GM12874 (cell line): ENCODE results near the gene EMILIN1.

ENCODE experiments used
- TF ChIP-seq, protein P1 (sequence below): IDR thresholded peaks from 2 replicates; pipeline ENCODE4 v1.5.1; 2011; ENCODE audit warnings: low read depth, mild to moderate bottlenecking, control low read depth, low read length, moderate library complexity; ENCODE audit not compliant: insufficient read depth

EMILIN1 gene

DNA sequence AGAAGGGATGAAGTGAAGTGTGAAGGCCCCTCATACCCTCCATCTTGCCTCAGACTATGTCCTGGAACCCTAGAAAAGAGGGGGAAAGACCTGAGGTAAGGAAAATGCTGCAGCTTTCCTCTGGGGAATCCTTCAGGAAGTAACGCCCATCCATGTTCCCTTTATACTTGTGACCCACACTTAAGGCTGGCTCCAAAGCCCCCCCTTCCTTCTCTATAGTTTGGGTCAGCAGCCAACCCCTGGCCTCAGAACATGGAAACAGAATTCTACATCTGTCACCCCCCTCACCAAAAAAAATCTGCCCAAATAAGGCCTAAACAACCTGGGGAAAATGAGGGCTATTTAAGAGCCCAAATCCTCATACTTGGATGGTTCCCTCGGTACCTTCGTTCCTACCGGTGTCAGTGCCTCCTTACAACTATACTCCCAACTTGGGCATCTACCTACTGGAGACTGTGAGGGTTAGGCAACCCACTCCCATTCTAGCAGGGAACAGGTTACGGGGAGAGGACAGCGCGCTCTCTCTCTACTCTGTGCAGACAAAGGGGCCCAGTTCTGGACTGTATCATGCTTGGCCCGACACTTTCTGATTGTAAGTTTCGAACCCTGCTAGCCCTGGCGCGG is 7.7 kb upstream of the EMILIN1 start:
- TF ChIP-seq, protein P1, sequence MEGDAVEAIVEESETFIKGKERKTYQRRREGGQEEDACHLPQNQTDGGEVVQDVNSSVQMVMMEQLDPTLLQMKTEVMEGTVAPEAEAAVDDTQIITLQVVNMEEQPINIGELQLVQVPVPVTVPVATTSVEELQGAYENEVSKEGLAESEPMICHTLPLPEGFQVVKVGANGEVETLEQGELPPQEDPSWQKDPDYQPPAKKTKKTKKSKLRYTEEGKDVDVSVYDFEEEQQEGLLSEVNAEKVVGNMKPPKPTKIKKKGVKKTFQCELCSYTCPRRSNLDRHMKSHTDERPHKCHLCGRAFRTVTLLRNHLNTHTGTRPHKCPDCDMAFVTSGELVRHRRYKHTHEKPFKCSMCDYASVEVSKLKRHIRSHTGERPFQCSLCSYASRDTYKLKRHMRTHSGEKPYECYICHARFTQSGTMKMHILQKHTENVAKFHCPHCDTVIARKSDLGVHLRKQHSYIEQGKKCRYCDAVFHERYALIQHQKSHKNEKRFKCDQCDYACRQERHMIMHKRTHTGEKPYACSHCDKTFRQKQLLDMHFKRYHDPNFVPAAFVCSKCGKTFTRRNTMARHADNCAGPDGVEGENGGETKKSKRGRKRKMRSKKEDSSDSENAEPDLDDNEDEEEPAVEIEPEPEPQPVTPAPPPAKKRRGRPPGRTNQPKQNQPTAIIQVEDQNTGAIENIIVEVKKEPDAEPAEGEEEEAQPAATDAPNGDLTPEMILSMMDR = no peak

DNA sequence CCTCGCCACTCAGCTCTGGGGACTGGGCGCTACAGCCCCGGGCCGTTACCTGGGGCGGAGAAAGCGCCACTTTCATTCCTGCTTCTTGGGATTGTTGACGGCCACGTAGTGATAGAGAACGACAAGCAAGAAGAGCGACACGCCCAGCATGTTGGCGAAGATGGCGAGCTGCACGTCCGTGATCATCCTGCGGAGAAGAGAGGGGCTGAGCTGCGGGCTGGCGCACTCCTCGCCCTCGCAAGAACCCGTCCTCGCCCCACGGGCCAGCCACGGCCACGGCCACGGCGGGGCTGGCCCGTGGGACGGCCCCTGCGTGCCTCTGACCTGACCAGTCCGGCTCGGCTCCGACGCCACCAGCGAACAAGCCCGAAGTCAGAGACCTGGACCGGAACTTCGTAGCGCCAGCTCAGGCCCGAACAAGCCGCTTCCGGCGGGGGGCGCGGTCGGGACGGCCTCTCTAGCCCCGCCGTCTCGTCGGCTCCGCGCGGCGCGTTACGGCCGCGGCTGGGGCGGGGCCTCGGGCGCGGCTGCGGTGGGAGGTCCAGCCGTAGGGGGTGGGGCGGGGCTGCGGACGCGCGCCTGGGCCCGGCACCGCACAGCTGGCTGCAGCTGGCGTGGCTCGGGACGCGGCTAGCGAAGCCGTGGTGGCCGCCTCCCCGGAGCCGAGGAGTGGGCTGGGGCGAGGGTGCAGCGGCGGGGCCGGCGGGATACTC is 7.0 kb upstream of the EMILIN1 start, which contains the start of gene OST4:
TSS of gene OST4 (minus strand) at position 378 of the 713 bp plus-strand sequence.
- TF ChIP-seq, protein P1 = no peak

DNA sequence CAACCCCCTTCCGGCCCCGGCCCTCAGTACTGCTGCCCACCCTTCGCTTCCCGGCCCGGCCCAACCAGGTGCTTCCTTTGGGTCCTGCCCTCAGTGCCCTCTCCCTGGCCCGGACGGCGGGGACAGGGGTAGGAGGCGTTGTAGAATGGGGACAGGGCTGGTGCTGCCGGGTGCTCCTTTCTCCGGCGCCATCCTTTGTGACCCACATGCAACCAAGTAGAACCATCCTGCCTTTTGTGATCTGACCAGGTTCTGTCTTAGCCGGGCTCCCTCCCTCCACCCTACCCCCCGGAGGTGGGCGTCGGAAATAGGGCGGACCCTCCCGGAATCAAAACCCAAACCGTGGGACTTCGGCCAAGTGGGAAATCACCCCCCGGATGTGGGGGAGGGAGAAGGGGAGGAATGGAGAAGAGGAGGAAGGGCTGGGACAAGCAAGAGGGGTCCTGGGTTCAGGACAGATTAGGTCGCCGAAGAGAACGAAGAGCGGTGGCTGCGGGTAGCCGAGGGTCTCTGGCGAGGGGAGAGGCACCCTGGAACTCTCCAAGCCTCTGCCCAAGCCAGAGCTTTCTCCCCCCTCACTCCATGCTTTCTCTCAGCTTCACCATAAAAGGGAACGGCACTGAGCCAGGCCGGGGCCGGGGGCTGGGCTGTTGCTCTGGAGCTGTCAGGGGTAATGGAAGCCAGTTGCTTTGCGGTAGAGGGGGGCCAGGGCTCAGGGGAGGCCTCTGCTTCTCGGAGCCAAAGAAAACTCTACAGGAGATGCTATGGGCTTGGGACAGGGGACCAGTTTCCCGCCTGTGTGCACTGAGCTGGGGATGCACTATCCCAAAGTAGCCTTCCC is 6.2 kb upstream of the EMILIN1 start:
- TF ChIP-seq, protein P1 = no peak

DNA sequence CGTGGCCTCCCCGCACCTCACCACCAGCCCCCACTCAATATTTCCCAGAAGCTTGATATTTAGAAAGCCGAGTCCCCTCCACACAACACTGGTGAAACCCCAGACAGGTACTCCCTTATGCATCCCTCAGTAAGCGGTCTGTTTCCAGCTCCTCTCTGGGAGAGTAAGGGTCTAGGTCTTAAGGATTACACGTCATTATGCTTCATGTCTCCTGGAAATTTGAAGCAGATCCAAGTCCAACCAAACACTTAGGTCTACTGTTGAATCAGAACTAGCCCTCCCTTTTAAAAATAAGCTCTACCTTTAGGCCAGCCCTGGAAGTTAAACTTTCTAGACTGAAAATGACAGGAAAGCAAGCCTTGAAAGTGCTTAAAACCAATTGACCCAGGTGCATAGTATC is 5.5 kb upstream of the EMILIN1 start:
- TF ChIP-seq, protein P1 = no peak

DNA sequence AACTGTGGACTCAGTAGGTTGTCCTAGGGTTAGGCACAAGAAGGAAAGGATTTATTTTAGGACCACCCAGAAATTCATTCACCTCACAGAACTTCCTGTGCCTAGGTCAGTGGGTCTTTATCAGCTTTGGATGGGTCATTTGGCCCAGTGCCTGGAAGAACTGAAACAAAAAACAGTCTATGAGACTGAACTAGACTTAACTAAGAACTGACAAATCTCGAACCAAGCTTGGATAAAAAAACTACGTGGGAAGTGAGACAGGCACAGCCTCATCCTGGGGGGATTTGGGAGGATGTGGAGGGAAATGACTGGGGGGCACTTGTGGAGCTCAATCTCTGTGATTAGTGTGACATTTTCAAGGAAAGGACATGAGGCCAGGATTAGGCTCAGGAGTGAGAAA is 4.6 kb upstream of the EMILIN1 start:
- TF ChIP-seq, protein P1 = no peak

DNA sequence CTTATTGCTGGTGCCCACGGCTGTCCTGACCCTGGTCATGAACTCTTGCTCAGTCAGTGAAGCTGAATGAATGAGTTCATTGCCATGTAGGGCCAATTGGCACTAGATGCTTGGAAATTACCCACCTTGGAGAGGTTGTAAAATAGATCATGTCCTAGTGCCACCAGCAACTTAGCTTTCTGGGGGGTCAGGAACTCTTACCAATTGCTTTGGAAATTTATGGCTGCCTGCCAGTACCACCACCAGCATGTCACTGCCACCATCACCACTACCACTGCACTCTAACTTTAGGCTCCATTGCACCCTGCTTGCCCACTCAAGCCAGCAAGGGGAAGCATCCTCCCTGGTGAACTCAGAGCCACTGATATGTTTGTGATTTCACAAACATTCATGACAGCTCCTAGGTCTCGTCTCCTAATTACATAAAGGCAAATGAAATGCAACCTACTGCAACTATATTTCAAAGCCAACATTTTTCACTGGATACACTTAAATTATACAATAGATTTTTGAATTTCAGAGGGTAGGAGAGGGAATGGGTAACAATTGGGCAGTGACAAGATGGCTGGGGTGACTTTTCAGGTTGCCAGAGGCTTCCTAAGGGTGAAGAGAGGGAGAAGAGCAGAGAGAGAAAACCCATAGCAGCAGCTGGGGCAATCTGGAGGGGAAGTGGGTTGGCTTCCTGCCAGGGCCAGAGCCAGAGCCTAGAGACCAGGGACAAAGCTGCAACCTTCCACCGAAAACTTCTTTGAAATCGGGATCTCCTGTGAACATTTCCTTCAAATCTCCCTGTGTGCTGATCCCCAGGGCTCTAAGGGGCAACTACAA is 3.5 kb upstream of the EMILIN1 start:
- TF ChIP-seq, protein P1 = no peak
